Liver (tissue), 9 donors: ENCODE data around the gene RTL1. TPM values are rescaled to one million over a fixed set of nuclear protein-coding genes. Genes with fewer than 3 reads are reported as not detected.

Source experiments
- DNase-seq: peaks from one replicate; pipeline ENCODE4 v3.0.0-alpha.2; 2017; ENCODE audit warnings: low spot score
- H3K27ac ChIP-seq, 2 donors: one replicate each; pipeline ENCODE4 v1.7.0; 2013; ENCODE audit warnings: inconsistent platforms in 2 of 2, low read length in 2 of 2, control low read depth in 1 of 2, low read depth in 1 of 2, mild to moderate bottlenecking in 1 of 2
- H3K27me3 ChIP-seq, 4 donors: one replicate each; pipeline versions ENCODE4 v1.6.1 to v1.7.0; 2013; ENCODE audit warnings: low read length in 3 of 4, inconsistent platforms in 1 of 4, mild to moderate bottlenecking in 1 of 4, moderate library complexity in 1 of 4; ENCODE audit not compliant: control insufficient read depth in 4 of 4, insufficient read depth in 4 of 4
- H3K36me3 ChIP-seq, 4 donors: one replicate each; pipeline versions ENCODE4 v1.6.1 to v1.7.0; 2013; ENCODE audit warnings: low read length in 3 of 4, mild to moderate bottlenecking in 3 of 4, low read depth in 1 of 4, moderate library complexity in 1 of 4; ENCODE audit not compliant: control insufficient read depth in 4 of 4, insufficient read depth in 3 of 4
- H3K4me1 ChIP-seq, 4 donors: one replicate each; pipeline versions ENCODE4 v1.6.1 to v1.7.0; 2013; ENCODE audit warnings: low read length in 3 of 4, mild to moderate bottlenecking in 3 of 4, moderate library complexity in 1 of 4; ENCODE audit not compliant: control insufficient read depth in 4 of 4, insufficient read depth in 4 of 4
- H3K4me3 ChIP-seq, 3 donors: one replicate each; pipeline versions ENCODE4 v1.6.1 to v1.7.0; 2013; ENCODE audit warnings: low read length in 3 of 3, control low read depth in 1 of 3, low read depth in 1 of 3, mild to moderate bottlenecking in 1 of 3
- H3K9ac ChIP-seq, 2 donors: one replicate each; pipeline ENCODE4 v1.7.0; 2013; ENCODE audit warnings: low read length in 2 of 2, mild to moderate bottlenecking in 2 of 2, moderate library complexity in 2 of 2, control low read depth in 1 of 2, low read depth in 1 of 2
- H3K9me3 ChIP-seq, 4 donors: one replicate each; pipeline versions ENCODE4 v1.6.1 to v1.7.0; 2013; ENCODE audit warnings: low read length in 3 of 4; ENCODE audit not compliant: control insufficient read depth in 4 of 4
- ATF3 ChIP-seq: IDR thresholded peaks from 2 replicates; pipeline ENCODE4 v1.6.1; 2016; ENCODE audit warnings: antibody characterized with exemption
- CTCF ChIP-seq: fragments of 150-350 bp; IDR thresholded peaks from 2 replicates; pipeline ENCODE4 v1.5.1; 2017; ENCODE audit warnings: improper control_type of control experiment, low read depth, low read length; ENCODE audit not compliant: missing input control
- EGR1 ChIP-seq, 2 donors: IDR thresholded peaks; 2 replicates each; pipeline ENCODE4 v1.6.1; 2016 to 2018; ENCODE audit warnings: antibody characterized with exemption in 2 of 2, low read depth in 2 of 2
- FOXA1 ChIP-seq: IDR thresholded peaks from 2 replicates; pipeline ENCODE4 v1.6.1; 2016; ENCODE audit warnings: antibody characterized with exemption
- FOXA2 ChIP-seq: IDR thresholded peaks from 2 replicates; pipeline ENCODE4 v1.6.1; 2016; ENCODE audit warnings: antibody characterized with exemption
- GABPA ChIP-seq, 2 donors: IDR thresholded peaks in 1 of 2; conservative IDR thresholded peaks in 1 of 2; 2 replicates each; pipeline ENCODE4 v1.6.1; 2016; ENCODE audit warnings: antibody characterized with exemption in 2 of 2, mild to moderate bottlenecking in 1 of 2, moderate library complexity in 1 of 2
- HNF4A ChIP-seq, 2 donors: conservative IDR thresholded peaks; 2 replicates each; pipeline ENCODE4 v1.6.1; 2016; ENCODE audit warnings: antibody characterized with exemption in 2 of 2, mild to moderate bottlenecking in 2 of 2
- HNF4G ChIP-seq: IDR thresholded peaks from 2 replicates; pipeline ENCODE4 v1.6.1; 2016; ENCODE audit warnings: antibody characterized with exemption
- JUND ChIP-seq, 2 donors: IDR thresholded peaks; 2 replicates each; pipeline ENCODE4 v1.6.1; 2016; ENCODE audit warnings: antibody characterized with exemption in 2 of 2
- MAX ChIP-seq: IDR thresholded peaks from 2 replicates; pipeline ENCODE4 v1.6.1; 2016; ENCODE audit warnings: antibody characterized with exemption
- NR2F2 ChIP-seq: IDR thresholded peaks from 2 replicates; pipeline ENCODE4 v1.6.1; 2016; ENCODE audit warnings: antibody characterized with exemption
- RAD21 ChIP-seq, 2 donors: IDR thresholded peaks; 2 replicates each; pipeline ENCODE4 v1.6.1; 2016; ENCODE audit warnings: antibody characterized with exemption in 2 of 2, mild to moderate bottlenecking in 2 of 2
- REST ChIP-seq: IDR thresholded peaks from 2 replicates; pipeline ENCODE4 v1.6.1; 2016; ENCODE audit warnings: antibody characterized with exemption, mild to moderate bottlenecking
- RXRA ChIP-seq, 2 donors: IDR thresholded peaks; 2 replicates each; pipeline ENCODE4 v1.6.1; 2017 to 2018; ENCODE audit warnings: antibody characterized with exemption in 2 of 2, mild to moderate bottlenecking in 1 of 2
- SP1 ChIP-seq: IDR thresholded peaks from 2 replicates; pipeline ENCODE4 v1.6.1; 2018; ENCODE audit warnings: antibody characterized with exemption, mild to moderate bottlenecking
- TAF1 ChIP-seq: conservative IDR thresholded peaks from 2 replicates; pipeline ENCODE4 v1.6.1; 2016; ENCODE audit warnings: antibody characterized with exemption, mild to moderate bottlenecking
- YY1 ChIP-seq: IDR thresholded peaks from 2 replicates; pipeline ENCODE4 v1.6.1; 2016; ENCODE audit warnings: antibody characterized with exemption, mild to moderate bottlenecking
- ZBTB33 ChIP-seq: IDR thresholded peaks from 2 replicates; pipeline ENCODE4 v1.6.1; 2016; ENCODE audit warnings: antibody characterized with exemption
- WGBS: extraction: QIAGEN DNeasy Blood & Tissue Kit; methylation state at CpG from one replicate; pipeline ENCODE4 v1.1.7; 2013; 5-methylcytosine and 5-hydroxymethylcytosine counted together
- polyA plus RNA-seq, 2 donors: library from polyadenylated mRNA; stranded (reverse) in 1 of 2; unstranded in 1 of 2; fragments of 200-250 nt in 1 of 2; fragments of >200 nt in 1 of 2; fragmentation: Nextera tagmentation in 1 of 2; extraction: Ambion mirVana in 1 of 2; gene quantifications; one replicate each; pipeline versions ENCODE4 v1.2.1 to v1.2.3, GENCODE V29; 2013 to 2015
- total RNA-seq, 2 donors: library from RNA; depleted of rRNA; stranded (reverse); fragments of >200 nt; gene quantifications; one replicate each; pipeline ENCODE4 v1.2.3, GENCODE V29; 2014
- donor health status: healthy.
- donor health status: healthy.
- donor health status: healthy.
- donor health status: healthy.
- donor health status: healthy.

RTL1 gene
- total and polyA plus RNA-seq, 4 donors = 0.04 to 0.05 TPM; not detected in 2

GRCh38 chr14:100891051-100891450 is 12.5 kb downstream of the RTL1 start (continued):
- no peak for TF ChIP-seq REST
- no peak for TF ChIP-seq HNF4A (conservative IDR thresholded peaks at IDR 0.05)

- Histone ChIP-seq H3K27me3 (peaks cover 0 to 2% (median 0%) of the 10 kb centered on the region in 4 donors), H3K4me3 (no peak overlapping the region), H3K9me3 (no peaks in the 10 kb centered on the region), H3K4me1 (no peaks in the 10 kb centered on the region), H3K9ac (no peak overlapping the region), H3K27ac (no peak overlapping the region), H3K36me3 (no peaks in the 10 kb centered on the region)
- no peak for TF ChIP-seq TAF1
- no peak for TF ChIP-seq GABPA (IDR thresholded peaks at IDR 0.05 in 1 of 2, conservative IDR thresholded peaks at IDR 0.05 in 1 of 2)
- TF ChIP-seq CTCF = no peak
- TF ChIP-seq ATF3 = no peak
- TF ChIP-seq EGR1 (IDR thresholded peaks at IDR 0.05; ENCODE audit: low read depth in 2 of 2) = no peak
- no peak for TF ChIP-seq SP1
- TF ChIP-seq HNF4A (conservative IDR thresholded peaks at IDR 0.05) = no peak
- TF ChIP-seq YY1 = no peak
- no peak for TF ChIP-seq NR2F2
- no peak for TF ChIP-seq FOXA2
- no peak for TF ChIP-seq MAX
- TF ChIP-seq JUND (IDR thresholded peaks at IDR 0.05) = no peak
- TF ChIP-seq FOXA1 = no peak
- no peak for TF ChIP-seq RXRA (IDR thresholded peaks at IDR 0.05)
- TF ChIP-seq RAD21 (IDR thresholded peaks at IDR 0.05) = no peak
- no peak for TF ChIP-seq HNF4G
- no peak for TF ChIP-seq REST
- TF ChIP-seq ZBTB33 = no peak
- no peak for DNase-seq
- 82% methylated on average over 8 of the region's 8 CpGs for WGBS
Measured at GRCh38 chr14:100890061-100890850, 13.3 kb downstream of the RTL1 start.
